ENCODE data around the gene TMEM184B.

Gene TMEM184B

GRCh38 chr22:38232196-38232595, 40.6 kb downstream of the TMEM184B start:
- no peak overlapping the region for H3K4me2 ChIP-seq (ENCODE audit: insufficient read depth, low read length, poor library complexity, severe bottlenecking)
- DNase-seq (ENCODE audit: low spot score) = no peak
- H3K27ac ChIP-seq (replicated peaks; ENCODE audit: low read length) = no peak overlapping the region
- H3K4me3 ChIP-seq (ENCODE audit: low read length in 2 of 2) = no peak overlapping the region
- no CpG with 5 or more reads among the region's 8 CpGs for WGBS, 2 donors (ENCODE audit: extremely low coverage in 2 of 2, insufficient read length in 2 of 2, insufficient replicate concordance in 1 of 2)
- no peak overlapping the region for H3K18ac ChIP-seq (ENCODE audit: low read length)
- H2BK120ac ChIP-seq (ENCODE audit: low read depth, low read length) = no peak overlapping the region
- peaks cover 2% of the 10 kb centered on the region for H3K79me1 ChIP-seq (ENCODE audit: low read depth, low read length)
- no peak overlapping the region for H2BK12ac ChIP-seq (ENCODE audit: low read length)
- H3K4me1 ChIP-seq (ENCODE audit: control insufficient read depth in 2 of 2, insufficient read depth in 1 of 2, low read depth in 1 of 2, low read length in 2 of 2) = peaks cover 9 to 11% of the 10 kb centered on the region in 2 donors
- no peak overlapping the region for H3K23ac ChIP-seq (ENCODE audit: low read depth, low read length, poor library complexity)
- H2BK5ac ChIP-seq (ENCODE audit: low read length) = no peak overlapping the region
- H4K8ac ChIP-seq (ENCODE audit: low read depth, low read length) = no peak overlapping the region
- no peak overlapping the region for H2AK5ac ChIP-seq (ENCODE audit: low read depth, low read length)
- H3K9ac ChIP-seq (ENCODE audit: low read depth, low read length, poor library complexity) = no peak overlapping the region
- peaks cover 44 to 78% of the 10 kb centered on the region in 2 donors for H3K36me3 ChIP-seq (replicated peaks in 1 of 2; ENCODE audit: control insufficient read depth in 2 of 2, insufficient read depth in 2 of 2, low read length in 2 of 2)
- no peak overlapping the region for H3K14ac ChIP-seq (ENCODE audit: low read length)
- H3K9me3 ChIP-seq (replicated peaks in 1 of 2; ENCODE audit: control insufficient read depth in 2 of 2, insufficient read depth in 1 of 2, low read depth in 1 of 2, low read length in 2 of 2) = no peaks in the 10 kb centered on the region
- H3K4ac ChIP-seq (ENCODE audit: low read length) = no peak overlapping the region
- H2AFZ ChIP-seq (ENCODE audit: low read length) = no peak overlapping the region
- H2BK15ac ChIP-seq (ENCODE audit: low read length) = no peak overlapping the region
- no peak overlapping the region for H4K91ac ChIP-seq (ENCODE audit: low read depth, low read length, poor library complexity)
- H3K27me3 ChIP-seq (ENCODE audit: control insufficient read depth in 3 of 3, insufficient read depth in 3 of 3, low read depth in 1 of 3, low read length in 3 of 3) = no peaks in the 10 kb centered on the region

DNA sequence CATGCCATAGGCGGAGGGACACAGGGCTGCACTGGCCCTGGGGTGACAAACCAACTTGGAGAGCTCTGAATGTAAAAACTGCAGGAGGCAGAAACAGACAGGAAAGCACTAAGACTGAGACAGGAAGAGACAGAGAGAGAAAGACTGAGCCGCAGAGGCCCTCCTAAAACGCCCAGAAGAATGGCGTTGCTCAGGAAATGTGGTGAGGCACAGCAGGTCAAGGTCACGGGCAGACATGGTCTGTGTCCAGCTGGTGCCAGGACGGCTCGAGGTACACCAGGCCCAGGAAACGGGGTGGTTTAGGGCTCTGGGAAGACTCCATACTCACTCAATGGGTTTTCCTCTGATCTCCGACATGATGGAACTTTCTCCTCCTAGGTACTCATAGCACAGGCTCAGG, 41.9 kb downstream of the TMEM184B start:
- Histone ChIP-seq H3K4me1 (ENCODE audit: control insufficient read depth in 2 of 2, insufficient read depth in 1 of 2, low read depth in 1 of 2, low read length in 2 of 2) (peaks cover 9 to 11% of the 10 kb centered on the region in 2 donors), H3K79me1 (ENCODE audit: low read depth, low read length) (peaks cover 4% of the 10 kb centered on the region), H3K4ac (ENCODE audit: low read length) (no peak overlapping the region), H3K36me3 (replicated peaks in 1 of 2; ENCODE audit: control insufficient read depth in 2 of 2, insufficient read depth in 2 of 2, low read length in 2 of 2) (peaks cover 45 to 78% of the 10 kb centered on the region in 2 donors), H3K9ac (ENCODE audit: low read depth, low read length, poor library complexity) (no peak overlapping the region), H2BK5ac (ENCODE audit: low read length) (no peak overlapping the region), H3K23ac (ENCODE audit: low read depth, low read length, poor library complexity) (no peak overlapping the region), H2BK15ac (ENCODE audit: low read length) (no peak overlapping the region), H3K4me2 (ENCODE audit: insufficient read depth, low read length, poor library complexity, severe bottlenecking) (no peak overlapping the region), H3K14ac (ENCODE audit: low read length) (no peak overlapping the region), H2AFZ (ENCODE audit: low read length) (no peak overlapping the region), H4K8ac (ENCODE audit: low read depth, low read length) (no peak overlapping the region), H3K9me3 (replicated peaks in 1 of 2; ENCODE audit: control insufficient read depth in 2 of 2, insufficient read depth in 1 of 2, low read depth in 1 of 2, low read length in 2 of 2) (no peaks in the 10 kb centered on the region), H3K27ac (replicated peaks; ENCODE audit: low read length) (no peak overlapping the region), H2AK5ac (ENCODE audit: low read depth, low read length) (no peak overlapping the region), H3K18ac (ENCODE audit: low read length) (no peak overlapping the region), H2BK12ac (ENCODE audit: low read length) (no peak overlapping the region), H2BK120ac (ENCODE audit: low read depth, low read length) (no peak overlapping the region), H3K27me3 (ENCODE audit: control insufficient read depth in 3 of 3, insufficient read depth in 3 of 3, low read depth in 1 of 3, low read length in 3 of 3) (no peaks in the 10 kb centered on the region), H4K91ac (ENCODE audit: low read depth, low read length, poor library complexity) (no peak overlapping the region), H3K4me3 (ENCODE audit: low read length in 2 of 2) (no peak overlapping the region)
- no peak for DNase-seq (ENCODE audit: low spot score)
- WGBS, 2 donors (ENCODE audit: extremely low coverage in 2 of 2, insufficient read length in 2 of 2, insufficient replicate concordance in 1 of 2) = no CpG with 5 or more reads among the region's 9 CpGs

DNA sequence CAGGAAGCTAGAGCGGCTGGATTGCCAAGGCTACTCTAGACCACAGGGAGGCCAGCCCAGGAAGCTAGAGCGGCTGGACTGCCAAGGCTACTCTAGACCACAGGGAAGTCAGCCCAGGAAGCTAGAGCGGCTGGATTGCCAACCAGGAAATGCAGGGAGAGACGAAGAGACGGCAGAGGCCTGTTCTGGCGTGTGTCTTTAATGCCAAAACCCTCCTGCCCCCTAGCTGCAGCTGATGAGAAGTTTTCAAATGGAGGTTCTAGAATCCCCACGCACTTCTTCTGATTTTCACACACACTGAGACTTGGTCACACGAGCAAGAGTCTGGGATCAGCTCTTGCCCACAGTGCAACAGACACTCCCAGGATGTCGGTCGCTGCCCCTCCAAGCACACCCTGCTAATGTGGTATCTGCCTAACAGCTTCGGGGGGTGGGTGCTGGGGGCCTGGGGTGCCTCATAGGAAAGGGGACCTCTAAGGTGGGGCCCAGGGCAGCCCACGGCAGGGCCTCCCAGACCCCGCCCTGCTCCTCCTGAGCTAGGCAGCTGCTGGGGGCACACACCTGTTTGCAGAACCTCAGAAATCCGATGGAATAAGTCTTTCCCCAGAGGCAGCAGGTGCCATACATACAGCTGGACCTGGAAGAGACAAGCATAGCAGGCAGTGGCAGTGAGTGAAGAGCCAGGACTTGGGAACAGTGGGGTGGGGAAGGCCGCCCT, 42.5 kb downstream of the TMEM184B start:
- H3K9ac ChIP-seq (ENCODE audit: low read depth, low read length, poor library complexity) = no peak overlapping the region
- no peak overlapping the region for H2BK120ac ChIP-seq (ENCODE audit: low read depth, low read length)
- no peak overlapping the region for H3K23ac ChIP-seq (ENCODE audit: low read depth, low read length, poor library complexity)
- no peak overlapping the region for H3K18ac ChIP-seq (ENCODE audit: low read length)
- H2BK12ac ChIP-seq (ENCODE audit: low read length) = no peak overlapping the region
- peaks cover 4% of the 10 kb centered on the region for H3K79me1 ChIP-seq (ENCODE audit: low read depth, low read length)
- no peaks in the 10 kb centered on the region for H3K9me3 ChIP-seq (replicated peaks in 1 of 2; ENCODE audit: control insufficient read depth in 2 of 2, insufficient read depth in 1 of 2, low read depth in 1 of 2, low read length in 2 of 2)
- no peaks in the 10 kb centered on the region for H3K27me3 ChIP-seq (ENCODE audit: control insufficient read depth in 3 of 3, insufficient read depth in 3 of 3, low read depth in 1 of 3, low read length in 3 of 3)
- no peak for DNase-seq (ENCODE audit: low spot score)
- H4K8ac ChIP-seq (ENCODE audit: low read depth, low read length) = no peak overlapping the region
- no peak overlapping the region for H3K14ac ChIP-seq (ENCODE audit: low read length)
- H4K91ac ChIP-seq (ENCODE audit: low read depth, low read length, poor library complexity) = no peak overlapping the region
- H3K27ac ChIP-seq (replicated peaks; ENCODE audit: low read length) = no peak overlapping the region
- no peak overlapping the region for H3K4me2 ChIP-seq (ENCODE audit: insufficient read depth, low read length, poor library complexity, severe bottlenecking)
- H2BK15ac ChIP-seq (ENCODE audit: low read length) = no peak overlapping the region
- H3K4ac ChIP-seq (ENCODE audit: low read length) = no peak overlapping the region
- peaks cover 50 to 83% of the 10 kb centered on the region in 2 donors for H3K36me3 ChIP-seq (replicated peaks in 1 of 2; ENCODE audit: control insufficient read depth in 2 of 2, insufficient read depth in 2 of 2, low read length in 2 of 2)
- H3K4me1 ChIP-seq (ENCODE audit: control insufficient read depth in 2 of 2, insufficient read depth in 1 of 2, low read depth in 1 of 2, low read length in 2 of 2) = peaks cover 9 to 11% of the 10 kb centered on the region in 2 donors
- H2AK5ac ChIP-seq (ENCODE audit: low read depth, low read length) = no peak overlapping the region
- no peak overlapping the region for H3K4me3 ChIP-seq (ENCODE audit: low read length in 2 of 2)
- WGBS, 2 donors (ENCODE audit: extremely low coverage in 2 of 2, insufficient read length in 2 of 2, insufficient replicate concordance in 1 of 2) = no CpG with 5 or more reads among the region's 15 CpGs
- H2BK5ac ChIP-seq (ENCODE audit: low read length) = no peak overlapping the region
- H2AFZ ChIP-seq (ENCODE audit: low read length) = no peak overlapping the region

GRCh38 chr22:38228873-38229740, 43.7 kb downstream of the TMEM184B start:
- no CpG with 5 or more reads among the region's 14 CpGs for WGBS, 2 donors (ENCODE audit: extremely low coverage in 2 of 2, insufficient read length in 2 of 2, insufficient replicate concordance in 1 of 2)

More at GRCh38 chr22:38228873-38229740, 43.7 kb downstream of the TMEM184B start:
- H3K14ac ChIP-seq (ENCODE audit: low read length) = no peak overlapping the region
- H3K9ac ChIP-seq (ENCODE audit: low read depth, low read length, poor library complexity) = no peak overlapping the region
- peaks cover 9 to 11% of the 10 kb centered on the region in 2 donors for H3K4me1 ChIP-seq (ENCODE audit: control insufficient read depth in 2 of 2, insufficient read depth in 1 of 2, low read depth in 1 of 2, low read length in 2 of 2)
- no peak overlapping the region for H2BK15ac ChIP-seq (ENCODE audit: low read length)
- H3K36me3 ChIP-seq (replicated peaks in 1 of 2; ENCODE audit: control insufficient read depth in 2 of 2, insufficient read depth in 2 of 2, low read length in 2 of 2) = peaks cover 46 to 81% of the 10 kb centered on the region in 2 donors
- peak overlapping the region; percentile 7 for H2BK5ac ChIP-seq (ENCODE audit: low read length)
- H4K91ac ChIP-seq (ENCODE audit: low read depth, low read length, poor library complexity) = no peak overlapping the region
- no peak for DNase-seq (ENCODE audit: low spot score)
- no peaks in the 10 kb centered on the region for H3K27me3 ChIP-seq (ENCODE audit: control insufficient read depth in 3 of 3, insufficient read depth in 3 of 3, low read depth in 1 of 3, low read length in 3 of 3)
- H3K4me3 ChIP-seq (ENCODE audit: low read length in 2 of 2) = no peak overlapping the region
- no peak overlapping the region for H3K4ac ChIP-seq (ENCODE audit: low read length)
- no peak overlapping the region for H3K23ac ChIP-seq (ENCODE audit: low read depth, low read length, poor library complexity)
- H2AFZ ChIP-seq (ENCODE audit: low read length) = no peak overlapping the region
- no peak overlapping the region for H2BK12ac ChIP-seq (ENCODE audit: low read length)
- H3K27ac ChIP-seq (replicated peaks; ENCODE audit: low read length) = no peak overlapping the region
- H3K9me3 ChIP-seq (replicated peaks in 1 of 2; ENCODE audit: control insufficient read depth in 2 of 2, insufficient read depth in 1 of 2, low read depth in 1 of 2, low read length in 2 of 2) = no peaks in the 10 kb centered on the region
- H2BK120ac ChIP-seq (ENCODE audit: low read depth, low read length) = no peak overlapping the region
- H3K4me2 ChIP-seq (ENCODE audit: insufficient read depth, low read length, poor library complexity, severe bottlenecking) = no peak overlapping the region
- peaks cover 2% of the 10 kb centered on the region for H3K79me1 ChIP-seq (ENCODE audit: low read depth, low read length)
- H2AK5ac ChIP-seq (ENCODE audit: low read depth, low read length) = no peak overlapping the region
- no peak overlapping the region for H3K18ac ChIP-seq (ENCODE audit: low read length)
- H4K8ac ChIP-seq (ENCODE audit: low read depth, low read length) = no peak overlapping the region
